ENCODE results near the gene TRIM2. TPM values are rescaled to one million over a fixed set of nuclear protein-coding genes. Genes with fewer than 3 reads are reported as not detected.

TRIM2 gene
- total and polyA plus RNA-seq, 10 of the 15 experiments (the other 5 are each of a cell fraction or from before 2014, with no cell fraction given), result 0.06 to 0.19 (median 0.15) TPM; not detected in 3

DNA sequence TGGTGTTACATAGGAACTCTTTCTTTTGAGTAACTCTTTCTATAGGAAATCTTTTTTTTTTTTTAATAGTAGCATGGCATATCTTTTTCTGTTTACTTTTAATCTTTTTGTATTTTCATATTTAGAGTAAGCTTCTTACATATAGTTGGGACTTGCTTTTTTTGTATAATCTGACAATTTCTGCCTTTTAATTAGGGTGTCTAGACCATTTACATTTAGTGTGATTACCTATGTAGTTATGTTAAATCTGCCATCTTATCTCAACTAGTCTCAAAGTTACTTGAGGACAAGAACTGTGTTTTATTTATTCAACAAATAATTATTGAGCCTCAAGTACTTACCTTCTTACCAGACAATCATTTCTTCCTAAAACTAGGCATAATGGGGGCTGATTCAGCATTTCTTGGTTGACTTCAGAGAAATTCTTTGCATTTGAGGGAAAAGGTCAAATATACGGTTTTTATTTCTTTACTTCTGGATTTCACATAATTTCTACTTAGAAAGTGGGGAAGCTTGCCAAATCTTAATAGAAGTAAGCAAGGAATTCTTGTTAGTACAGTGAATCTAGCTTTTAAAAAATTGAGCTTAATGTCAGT lies 168.8 kb downstream of the TRIM2 start:
- ChIA-PET SMC1A (ENCODE audit: uncharacterized antibody, unreplicated experiment) (interaction anchor here (0.6 to 2.4 kb wide), 6 partner anchors 8 to 378 kb away, joined by 3 to 7 read pairs (median 4); no protein-coding TSS in a partner anchor), RAD21 (ENCODE audit: unreplicated experiment) (no interaction called here), POLR2A (interaction anchor here (0.6 to 0.8 kb wide), 4 partner anchors 8 to 223 kb away, joined by 3 to 7 read pairs (median 4); no protein-coding TSS in a partner anchor), CTCF (interaction anchor here (0.6 to 1.7 kb wide), 2 partner anchors 31 to 234 kb away, joined by 3 to 4 read pairs; no protein-coding TSS in a partner anchor)
- H3K4me1 ChIP-seq (ENCODE audit: control insufficient read depth, insufficient read depth, low read length), result no peaks in the 10 kb centered on the region
- no peak overlapping the region for H3K9ac ChIP-seq (ENCODE audit: control insufficient read depth, insufficient read depth, low read length)
- intact Hi-C loops (cut with micrococcal nuclease; ENCODE audit: unreplicated experiment), result no loop called here
- peaks cover 0 to 3% of the 10 kb centered on the region in 2 experiments; a peak in 1 of 4 replicates for H3K36me3 ChIP-seq (ENCODE audit: control insufficient read depth in 2 of 2, insufficient read depth in 2 of 2, low read length in 1 of 2)
- FAIRE-seq (no peak), ATAC-seq (no peak), DNase-seq (ENCODE audit: low read depth, low spot score) (no peak)
- H3K27me3 ChIP-seq (replicated peaks in 1 of 2; ENCODE audit: control insufficient read depth in 2 of 2, insufficient read depth in 2 of 2, low read length in 1 of 2), result no peaks in the 10 kb centered on the region
- H3K4me2 ChIP-seq (ENCODE audit: control insufficient read depth, insufficient read depth), result no peak overlapping the region
- peaks cover 3% of the 10 kb centered on the region; the same call in 2 of the 3 replicates for H3K9me3 ChIP-seq (replicated peaks; ENCODE audit: control insufficient read depth, insufficient read depth, low read length)
- TF ChIP-seq HCFC1 (IDR thresholded peaks at IDR 0.05; ENCODE audit: low read length) (no peak), SREBF1 (IDR thresholded peaks at IDR 0.05; ENCODE audit: low read length) (no peak), RELA (IDR thresholded peaks at IDR 0.05; ENCODE audit: borderline replicate concordance, partially characterized antibody) (no peak), MEF2B (IDR thresholded peaks at IDR 0.05; ENCODE audit: partially characterized antibody, poor library complexity, severe bottlenecking) (no peak), JUND (IDR thresholded peaks at IDR 0.05; ENCODE audit: low read depth, low read length) (no peak)
- TF ChIP-seq, protein P1, sequence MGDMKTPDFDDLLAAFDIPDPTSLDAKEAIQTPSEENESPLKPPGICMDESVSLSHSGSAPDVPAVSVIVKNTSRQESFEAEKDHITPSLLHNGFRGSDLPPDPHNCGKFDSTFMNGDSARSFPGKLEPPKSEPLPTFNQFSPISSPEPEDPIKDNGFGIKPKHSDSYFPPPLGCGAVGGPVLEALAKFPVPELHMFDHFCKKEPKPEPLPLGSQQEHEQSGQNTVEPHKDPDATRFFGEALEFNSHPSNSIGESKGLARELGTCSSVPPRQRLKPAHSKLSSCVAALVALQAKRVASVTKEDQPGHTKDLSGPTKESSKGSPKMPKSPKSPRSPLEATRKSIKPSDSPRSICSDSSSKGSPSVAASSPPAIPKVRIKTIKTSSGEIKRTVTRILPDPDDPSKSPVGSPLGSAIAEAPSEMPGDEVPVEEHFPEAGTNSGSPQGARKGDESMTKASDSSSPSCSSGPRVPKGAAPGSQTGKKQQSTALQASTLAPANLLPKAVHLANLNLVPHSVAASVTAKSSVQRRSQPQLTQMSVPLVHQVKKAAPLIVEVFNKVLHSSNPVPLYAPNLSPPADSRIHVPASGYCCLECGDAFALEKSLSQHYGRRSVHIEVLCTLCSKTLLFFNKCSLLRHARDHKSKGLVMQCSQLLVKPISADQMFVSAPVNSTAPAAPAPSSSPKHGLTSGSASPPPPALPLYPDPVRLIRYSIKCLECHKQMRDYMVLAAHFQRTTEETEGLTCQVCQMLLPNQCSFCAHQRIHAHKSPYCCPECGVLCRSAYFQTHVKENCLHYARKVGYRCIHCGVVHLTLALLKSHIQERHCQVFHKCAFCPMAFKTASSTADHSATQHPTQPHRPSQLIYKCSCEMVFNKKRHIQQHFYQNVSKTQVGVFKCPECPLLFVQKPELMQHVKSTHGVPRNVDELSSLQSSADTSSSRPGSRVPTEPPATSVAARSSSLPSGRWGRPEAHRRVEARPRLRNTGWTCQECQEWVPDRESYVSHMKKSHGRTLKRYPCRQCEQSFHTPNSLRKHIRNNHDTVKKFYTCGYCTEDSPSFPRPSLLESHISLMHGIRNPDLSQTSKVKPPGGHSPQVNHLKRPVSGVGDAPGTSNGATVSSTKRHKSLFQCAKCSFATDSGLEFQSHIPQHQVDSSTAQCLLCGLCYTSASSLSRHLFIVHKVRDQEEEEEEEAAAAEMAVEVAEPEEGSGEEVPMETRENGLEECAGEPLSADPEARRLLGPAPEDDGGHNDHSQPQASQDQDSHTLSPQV (IDR thresholded peaks at IDR 0.05), result no peak
- TF ChIP-seq, protein P2, sequence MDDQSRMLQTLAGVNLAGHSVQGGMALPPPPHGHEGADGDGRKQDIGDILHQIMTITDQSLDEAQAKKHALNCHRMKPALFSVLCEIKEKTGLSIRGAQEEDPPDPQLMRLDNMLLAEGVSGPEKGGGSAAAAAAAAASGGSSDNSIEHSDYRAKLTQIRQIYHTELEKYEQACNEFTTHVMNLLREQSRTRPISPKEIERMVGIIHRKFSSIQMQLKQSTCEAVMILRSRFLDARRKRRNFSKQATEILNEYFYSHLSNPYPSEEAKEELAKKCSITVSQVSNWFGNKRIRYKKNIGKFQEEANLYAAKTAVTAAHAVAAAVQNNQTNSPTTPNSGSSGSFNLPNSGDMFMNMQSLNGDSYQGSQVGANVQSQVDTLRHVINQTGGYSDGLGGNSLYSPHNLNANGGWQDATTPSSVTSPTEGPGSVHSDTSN (IDR thresholded peaks at IDR 0.05; ENCODE audit: insufficient replicate concordance, low read depth, low read length), result no peak
- TF ChIP-seq, protein P3, sequence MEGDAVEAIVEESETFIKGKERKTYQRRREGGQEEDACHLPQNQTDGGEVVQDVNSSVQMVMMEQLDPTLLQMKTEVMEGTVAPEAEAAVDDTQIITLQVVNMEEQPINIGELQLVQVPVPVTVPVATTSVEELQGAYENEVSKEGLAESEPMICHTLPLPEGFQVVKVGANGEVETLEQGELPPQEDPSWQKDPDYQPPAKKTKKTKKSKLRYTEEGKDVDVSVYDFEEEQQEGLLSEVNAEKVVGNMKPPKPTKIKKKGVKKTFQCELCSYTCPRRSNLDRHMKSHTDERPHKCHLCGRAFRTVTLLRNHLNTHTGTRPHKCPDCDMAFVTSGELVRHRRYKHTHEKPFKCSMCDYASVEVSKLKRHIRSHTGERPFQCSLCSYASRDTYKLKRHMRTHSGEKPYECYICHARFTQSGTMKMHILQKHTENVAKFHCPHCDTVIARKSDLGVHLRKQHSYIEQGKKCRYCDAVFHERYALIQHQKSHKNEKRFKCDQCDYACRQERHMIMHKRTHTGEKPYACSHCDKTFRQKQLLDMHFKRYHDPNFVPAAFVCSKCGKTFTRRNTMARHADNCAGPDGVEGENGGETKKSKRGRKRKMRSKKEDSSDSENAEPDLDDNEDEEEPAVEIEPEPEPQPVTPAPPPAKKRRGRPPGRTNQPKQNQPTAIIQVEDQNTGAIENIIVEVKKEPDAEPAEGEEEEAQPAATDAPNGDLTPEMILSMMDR (IDR thresholded peaks at IDR 0.05 in 2 of 3, conservative IDR thresholded peaks at IDR 0.05 in 1 of 3; ENCODE audit: control insufficient read depth in 2 of 3, extremely low read depth in 1 of 3, insufficient read depth in 1 of 3, low read depth in 3 of 3, low read length in 3 of 3), result no peak
- no peak overlapping the region for H2AFZ ChIP-seq (ENCODE audit: control insufficient read depth, low read depth, low read length)
- in situ Hi-C loops (cut with MboI), result no loop called here
- no TSS peak for BruUV-seq (replicated peaks)
- no peak overlapping the region for H3K27ac ChIP-seq (ENCODE audit: control insufficient read depth, insufficient read depth)
- no peak overlapping the region for H3K4me3 ChIP-seq
- H4K20me1 ChIP-seq (ENCODE audit: control insufficient read depth, insufficient read depth), result no peaks in the 10 kb centered on the region
- no peaks in the 10 kb centered on the region for H3K79me2 ChIP-seq (ENCODE audit: control insufficient read depth, insufficient read depth, low read length)
- 95% methylated on average over 1 of the region's 1 CpG for WGBS (ENCODE audit: insufficient coverage, insufficient replicate concordance, low lambda C conversion rate, missing lambda C conversion rate)
